ENCODE measurements around the gene TPI1. TPM values are rescaled to one million over a fixed set of nuclear protein-coding genes. Genes with fewer than 3 reads are reported as not detected.
A peak's percentile ranks its signal among the peaks of the same experiment; 100 is the strongest.

TPI1 gene
- total RNA-seq, 1 experiment from 2014 or later = 1,045 TPM

DNA sequence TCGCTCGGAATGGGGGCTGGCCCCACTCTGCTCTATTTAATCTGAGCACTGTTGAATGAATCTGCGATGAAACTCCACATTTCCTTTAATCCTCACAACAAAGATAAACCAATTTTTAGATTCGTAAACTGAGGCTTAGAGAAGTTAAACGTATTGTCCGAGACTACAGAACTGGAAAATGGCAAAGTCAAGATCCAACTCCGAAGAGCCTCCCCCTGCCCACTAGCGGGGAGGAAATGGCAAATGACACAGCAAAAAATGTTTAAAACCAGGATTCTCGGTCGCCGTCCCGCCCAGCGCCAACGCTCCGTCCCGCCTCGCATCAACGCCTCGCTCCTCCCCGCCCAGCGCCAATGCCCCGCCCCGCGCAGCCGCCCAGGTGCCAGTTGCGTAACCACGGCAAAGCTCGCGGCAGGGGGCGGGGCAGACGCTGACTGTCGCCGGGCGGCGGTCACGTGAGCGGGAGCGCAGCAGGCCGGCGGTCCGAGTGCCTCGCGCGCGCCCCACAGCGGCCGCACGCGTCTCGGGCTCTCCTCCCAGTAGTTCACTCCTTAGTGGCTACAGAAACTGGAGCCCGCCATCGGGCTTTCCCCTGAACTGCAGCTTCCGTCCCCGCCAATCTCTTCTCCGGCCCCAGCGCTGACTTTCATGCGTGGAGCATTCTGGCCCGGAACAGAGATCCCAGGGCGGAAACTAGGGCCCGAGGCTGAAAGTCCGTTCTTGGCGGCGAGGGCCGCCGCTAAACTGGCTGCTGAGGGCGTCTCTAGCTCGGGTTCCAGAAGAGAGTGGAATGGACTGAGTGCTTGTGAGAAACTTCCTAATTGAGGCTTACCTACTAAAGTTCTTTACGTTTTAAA is 23.7 kb downstream of the TPI1 start (continued):
- TF ChIP-seq, protein P1, sequence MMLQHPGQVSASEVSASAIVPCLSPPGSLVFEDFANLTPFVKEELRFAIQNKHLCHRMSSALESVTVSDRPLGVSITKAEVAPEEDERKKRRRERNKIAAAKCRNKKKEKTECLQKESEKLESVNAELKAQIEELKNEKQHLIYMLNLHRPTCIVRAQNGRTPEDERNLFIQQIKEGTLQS (CRISPR knock-in tag; conservative IDR thresholded peaks at IDR 0.05) = no peak
- TF ChIP-seq ETV6 (CRISPR knock-in tag; IDR thresholded peaks at IDR 0.05) (peak; percentile 37; the same call in 1 of the 2 replicates), E2F5 (CRISPR knock-in tag; IDR thresholded peaks at IDR 0.05) (peak; percentile 98), PREB (CRISPR knock-in tag; IDR thresholded peaks at IDR 0.05; ENCODE audit: borderline replicate concordance) (no peak), TP53 (CRISPR knock-in tag; IDR thresholded peaks at IDR 0.05) (no peak), TEAD1 (CRISPR knock-in tag; IDR thresholded peaks at IDR 0.05) (peak; percentile 46; the same call in 1 of the 2 replicates), GTF2I (CRISPR knock-in tag; conservative IDR thresholded peaks at IDR 0.05) (no peak), ZSCAN18 (CRISPR knock-in tag; IDR thresholded peaks at IDR 0.05) (no peak), ARID4B (CRISPR knock-in tag; IDR thresholded peaks at IDR 0.05; ENCODE audit: borderline replicate concordance) (no peak), FOXP1 (CRISPR knock-in tag; IDR thresholded peaks at IDR 0.05; ENCODE audit: borderline replicate concordance) (peak; percentile 72; the same call in 1 of the 2 replicates), ZNF423 (CRISPR knock-in tag; IDR thresholded peaks at IDR 0.05) (no peak), ELF4 (CRISPR knock-in tag; IDR thresholded peaks at IDR 0.05; ENCODE audit: low read depth) (0 out of 2 replicates have a peak, but pooled peaks have one; percentile 42), GABPB1 (CRISPR knock-in tag; IDR thresholded peaks at IDR 0.05) (peak; percentile 56; the same call in 1 of the 2 replicates), ZNF416 (CRISPR knock-in tag; IDR thresholded peaks at IDR 0.05) (0 out of 2 replicates have a peak, but pooled peaks have one; percentile 56), E2F4 (CRISPR knock-in tag; IDR thresholded peaks at IDR 0.05; ENCODE audit: borderline replicate concordance, low read depth) (no peak), ZNF396 (CRISPR knock-in tag; IDR thresholded peaks at IDR 0.05; ENCODE audit: borderline replicate concordance) (no peak), MAX (CRISPR knock-in tag; IDR thresholded peaks at IDR 0.05) (peak; percentile 79; the same call in 1 of the 2 replicates), HMGXB4 (CRISPR knock-in tag; IDR thresholded peaks at IDR 0.05) (peak; percentile 86), SP1 (CRISPR knock-in tag; conservative IDR thresholded peaks at IDR 0.05) (peak; percentile 97)
- TF ChIP-seq, protein P2, sequence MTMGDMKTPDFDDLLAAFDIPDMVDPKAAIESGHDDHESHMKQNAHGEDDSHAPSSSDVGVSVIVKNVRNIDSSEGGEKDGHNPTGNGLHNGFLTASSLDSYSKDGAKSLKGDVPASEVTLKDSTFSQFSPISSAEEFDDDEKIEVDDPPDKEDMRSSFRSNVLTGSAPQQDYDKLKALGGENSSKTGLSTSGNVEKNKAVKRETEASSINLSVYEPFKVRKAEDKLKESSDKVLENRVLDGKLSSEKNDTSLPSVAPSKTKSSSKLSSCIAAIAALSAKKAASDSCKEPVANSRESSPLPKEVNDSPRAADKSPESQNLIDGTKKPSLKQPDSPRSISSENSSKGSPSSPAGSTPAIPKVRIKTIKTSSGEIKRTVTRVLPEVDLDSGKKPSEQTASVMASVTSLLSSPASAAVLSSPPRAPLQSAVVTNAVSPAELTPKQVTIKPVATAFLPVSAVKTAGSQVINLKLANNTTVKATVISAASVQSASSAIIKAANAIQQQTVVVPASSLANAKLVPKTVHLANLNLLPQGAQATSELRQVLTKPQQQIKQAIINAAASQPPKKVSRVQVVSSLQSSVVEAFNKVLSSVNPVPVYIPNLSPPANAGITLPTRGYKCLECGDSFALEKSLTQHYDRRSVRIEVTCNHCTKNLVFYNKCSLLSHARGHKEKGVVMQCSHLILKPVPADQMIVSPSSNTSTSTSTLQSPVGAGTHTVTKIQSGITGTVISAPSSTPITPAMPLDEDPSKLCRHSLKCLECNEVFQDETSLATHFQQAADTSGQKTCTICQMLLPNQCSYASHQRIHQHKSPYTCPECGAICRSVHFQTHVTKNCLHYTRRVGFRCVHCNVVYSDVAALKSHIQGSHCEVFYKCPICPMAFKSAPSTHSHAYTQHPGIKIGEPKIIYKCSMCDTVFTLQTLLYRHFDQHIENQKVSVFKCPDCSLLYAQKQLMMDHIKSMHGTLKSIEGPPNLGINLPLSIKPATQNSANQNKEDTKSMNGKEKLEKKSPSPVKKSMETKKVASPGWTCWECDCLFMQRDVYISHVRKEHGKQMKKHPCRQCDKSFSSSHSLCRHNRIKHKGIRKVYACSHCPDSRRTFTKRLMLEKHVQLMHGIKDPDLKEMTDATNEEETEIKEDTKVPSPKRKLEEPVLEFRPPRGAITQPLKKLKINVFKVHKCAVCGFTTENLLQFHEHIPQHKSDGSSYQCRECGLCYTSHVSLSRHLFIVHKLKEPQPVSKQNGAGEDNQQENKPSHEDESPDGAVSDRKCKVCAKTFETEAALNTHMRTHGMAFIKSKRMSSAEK (CRISPR knock-in tag; IDR thresholded peaks at IDR 0.05; ENCODE audit: borderline replicate concordance) = no peak

Measured in WTC11 (cell line).